ENCODE data around the gene TRPV4. TPM values are rescaled to one million over a fixed set of nuclear protein-coding genes. Genes with fewer than 3 reads are reported as not detected.

Gene TRPV4
- total RNA-seq, 1 donor from 2014 or later = 0.33 TPM

- peak; percentile 2 for DNase-seq
- Histone ChIP-seq H3K4me1 (peaks cover 15% of the 10 kb centered on the region), H3K27me3 (ENCODE audit: low read depth) (no peaks in the 10 kb centered on the region), H3K4me3 (no peak overlapping the region), H3K27ac (replicated peaks) (no peak overlapping the region), H3K36me3 (no peaks in the 10 kb centered on the region), H3K9me3 (replicated peaks) (no peaks in the 10 kb centered on the region)
- TF ChIP-seq CTCF (IDR thresholded peaks at IDR 0.05; ENCODE audit: borderline replicate concordance) = no peak
- intact Hi-C loops (cut with micrococcal nuclease) = no loop called here
These were observed 89.9 kb downstream of the TRPV4 start for GRCh38 chr12:109743076-109743910.

- Histone ChIP-seq H3K9me3 (replicated peaks) (no peaks in the 10 kb centered on the region), H3K27ac (replicated peaks) (no peak overlapping the region), H3K4me1 (peaks cover 15% of the 10 kb centered on the region), H3K27me3 (ENCODE audit: low read depth) (no peaks in the 10 kb centered on the region), H3K36me3 (no peaks in the 10 kb centered on the region), H3K4me3 (no peak overlapping the region)
- DNase-seq = no peak
- TF ChIP-seq CTCF (IDR thresholded peaks at IDR 0.05; ENCODE audit: borderline replicate concordance) = no peak
- intact Hi-C loops (cut with micrococcal nuclease) = no loop called here
These were observed 91.1 kb downstream of the TRPV4 start for GRCh38 chr12:109741970-109742703.

- no peaks in the 10 kb centered on the region for H3K27me3 ChIP-seq (ENCODE audit: low read depth)
- H3K4me1 ChIP-seq = peaks cover 16% of the 10 kb centered on the region
- H3K4me3 ChIP-seq = no peak overlapping the region
- H3K36me3 ChIP-seq = no peaks in the 10 kb centered on the region
- no peak overlapping the region for H3K27ac ChIP-seq (replicated peaks)
- intact Hi-C loops (cut with micrococcal nuclease) = no loop called here
- TF ChIP-seq CTCF (IDR thresholded peaks at IDR 0.05; ENCODE audit: borderline replicate concordance) = no peak
- DNase-seq = peak; percentile 4
- no peaks in the 10 kb centered on the region for H3K9me3 ChIP-seq (replicated peaks)
These were observed 91.8 kb downstream of the TRPV4 start for GRCh38 chr12:109741286-109741969.

- H3K9me3 ChIP-seq (replicated peaks) = no peaks in the 10 kb centered on the region
- H3K4me1 ChIP-seq = peaks cover 23% of the 10 kb centered on the region
- peak; percentile 4 for DNase-seq
- H3K27me3 ChIP-seq (ENCODE audit: low read depth) = no peaks in the 10 kb centered on the region
- no peak overlapping the region for H3K27ac ChIP-seq (replicated peaks)
- no peak for TF ChIP-seq CTCF (IDR thresholded peaks at IDR 0.05; ENCODE audit: borderline replicate concordance)
- no peaks in the 10 kb centered on the region for H3K36me3 ChIP-seq
- intact Hi-C loops (cut with micrococcal nuclease) = no loop called here
- no peak overlapping the region for H3K4me3 ChIP-seq
These were observed 92.4 kb downstream of the TRPV4 start for GRCh38 chr12:109740694-109741245.
